Mesendoderm (in vitro differentiated cells): ENCODE data around the gene NODAL.

Experiments
- DNase-seq: peaks from one replicate; pipeline ENCODE4 v3.0.0; 2013
- H2AK5ac ChIP-seq: 2 replicates; pipeline ENCODE4 v1.6.1; 2013; ENCODE audit warnings: low read length, inconsistent platforms
- H2BK120ac ChIP-seq: 2 replicates; pipeline ENCODE4 v1.6.1; 2013; ENCODE audit warnings: low read depth, mild to moderate bottlenecking, low read length, moderate library complexity, mixed read lengths
- H2BK15ac ChIP-seq: replicated peaks from 2 replicates; pipeline ENCODE4 v1.6.1; 2013; ENCODE audit warnings: low read depth, mild to moderate bottlenecking, moderate library complexity
- H2BK5ac ChIP-seq: 2 replicates; pipeline ENCODE4 v1.6.1; 2013; ENCODE audit warnings: low read length, inconsistent platforms
- H3K18ac ChIP-seq: 2 replicates; pipeline ENCODE4 v1.6.1; 2013; ENCODE audit warnings: mild to moderate bottlenecking, low read length, mixed read lengths
- H3K23ac ChIP-seq: one replicate; pipeline ENCODE4 v1.6.1; 2013; ENCODE audit warnings: low read length
- H3K27ac ChIP-seq: 2 replicates; pipeline ENCODE4 v1.5.1; 2013; ENCODE audit warnings: low read depth, mild to moderate bottlenecking, inconsistent platforms, low read length, moderate library complexity
- H3K27me3 ChIP-seq: 2 replicates; pipeline ENCODE4 v1.6.1; 2013; ENCODE audit warnings: low read length, control low read depth, mild to moderate bottlenecking, inconsistent platforms; ENCODE audit not compliant: insufficient read depth, poor library complexity
- H3K36me3 ChIP-seq: 2 replicates; pipeline ENCODE4 v1.6.1; 2013; ENCODE audit warnings: low read length, inconsistent platforms; ENCODE audit not compliant: control insufficient read depth, insufficient read depth
- H3K4ac ChIP-seq: one replicate; pipeline ENCODE4 v1.6.1; 2013; ENCODE audit warnings: low read depth, mild to moderate bottlenecking, low read length, moderate library complexity
- H3K4me1 ChIP-seq: 2 replicates; pipeline ENCODE4 v1.6.1; 2013; ENCODE audit warnings: low read depth, low read length, inconsistent platforms; ENCODE audit not compliant: control insufficient read depth
- H3K4me2 ChIP-seq: 2 replicates; pipeline ENCODE4 v1.6.1; 2013; ENCODE audit warnings: low read length
- H3K4me3 ChIP-seq: 2 replicates; pipeline ENCODE4 v1.5.1; 2013; ENCODE audit warnings: mild to moderate bottlenecking, low read length
- H3K56ac ChIP-seq: one replicate; pipeline ENCODE4 v1.6.1; 2013; ENCODE audit warnings: low read length
- H3K79me1 ChIP-seq: 2 replicates; pipeline ENCODE4 v1.6.1; 2013; ENCODE audit warnings: low read length, inconsistent platforms
- H3K79me2 ChIP-seq: 2 replicates; pipeline ENCODE4 v1.6.1; 2013; ENCODE audit warnings: mild to moderate bottlenecking, low read length; ENCODE audit not compliant: control insufficient read depth, insufficient read depth
- H3K9ac ChIP-seq: 2 replicates; pipeline ENCODE4 v1.6.1; 2013; ENCODE audit warnings: low read length, inconsistent platforms
- H4K5ac ChIP-seq: one replicate; pipeline ENCODE4 v1.6.1; 2013; ENCODE audit warnings: low read length
- H4K8ac ChIP-seq: one replicate; pipeline ENCODE4 v1.6.1; 2013; ENCODE audit warnings: low read depth, mild to moderate bottlenecking, control low read depth, low read length, moderate library complexity
- WGBS: extraction: QIAGEN DNeasy Blood & Tissue Kit; methylation state at CpG from one replicate; pipeline ENCODE4 v1.1.7; 2013; ENCODE audit warnings: low lambda C conversion rate, missing lambda C conversion rate; ENCODE audit not compliant: insufficient coverage; ENCODE audit errors: extremely low coverage; 5-methylcytosine and 5-hydroxymethylcytosine counted together

Gene NODAL

DNA sequence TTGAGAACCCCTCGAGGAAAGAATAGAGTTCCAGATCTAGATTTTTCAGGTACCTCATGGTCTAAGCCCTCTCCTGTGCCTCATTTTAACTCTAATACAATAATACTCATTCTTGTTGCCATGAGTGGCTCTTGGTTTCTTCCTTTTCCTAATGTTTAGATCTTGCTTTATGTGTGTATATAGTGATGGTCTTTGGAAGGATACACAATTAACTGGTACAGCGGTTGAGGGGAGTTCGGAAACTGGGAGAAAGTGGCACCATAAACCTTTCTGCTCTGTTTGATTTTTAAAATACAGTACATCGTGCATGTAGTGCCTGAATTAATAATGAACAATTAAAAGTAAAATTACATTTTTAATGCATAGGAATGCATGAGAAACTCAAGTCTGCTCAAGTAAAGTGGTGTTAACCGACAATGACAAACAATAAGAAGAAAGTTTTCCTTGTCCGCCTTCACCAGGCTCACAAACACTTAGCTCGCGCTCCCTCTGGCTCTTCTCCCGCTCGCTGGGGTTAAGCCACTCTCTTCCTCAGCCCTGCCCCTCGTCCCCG is 37.9 kb downstream of the NODAL start:
- no peak for DNase-seq
- Histone ChIP-seq H3K18ac (no peak overlapping the region), H3K4me2 (no peak overlapping the region), H3K79me1 (peaks cover 9% of the 10 kb centered on the region), H3K56ac (peak overlapping the region; percentile 45), H3K9ac (peak overlapping the region; percentile 31), H3K4me1 (peaks cover 4% of the 10 kb centered on the region), H2BK5ac (no peak overlapping the region), H3K23ac (no peak overlapping the region), H3K27ac (no peak overlapping the region), H3K79me2 (peaks cover 27% of the 10 kb centered on the region), H2BK15ac (no peak overlapping the region), H4K5ac (no peak overlapping the region), H2AK5ac (no peak overlapping the region), H4K8ac (no peak overlapping the region), H3K4me3 (no peak overlapping the region), H2BK120ac (no peak overlapping the region), H3K36me3 (no peaks in the 10 kb centered on the region), H3K4ac (no peak overlapping the region), H3K27me3 (no peaks in the 10 kb centered on the region)
- WGBS = no CpG with 5 or more reads among the region's 12 CpGs

DNA sequence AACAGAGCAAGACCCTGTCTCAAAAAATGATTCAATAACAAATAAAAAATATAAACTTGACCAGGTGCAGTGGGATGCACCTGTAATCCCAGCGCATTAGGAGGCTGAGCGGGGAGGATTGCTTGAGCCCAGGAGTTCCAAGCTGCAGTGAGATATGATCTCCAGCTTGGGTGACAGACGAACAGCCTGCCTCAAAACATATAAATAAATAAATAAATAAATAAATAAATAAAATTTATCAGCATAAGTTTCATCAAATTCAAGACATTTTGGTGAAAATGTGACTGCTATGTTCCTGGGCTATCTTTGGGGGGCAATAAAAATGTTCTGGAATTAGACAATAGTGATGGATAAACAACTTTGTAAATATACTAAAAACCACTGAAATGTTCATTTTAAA is 42.3 kb downstream of the NODAL start:
- no peak overlapping the region for H3K4me2 ChIP-seq
- H3K56ac ChIP-seq = no peak overlapping the region
- H2AK5ac ChIP-seq = no peak overlapping the region
- no peak overlapping the region for H3K4ac ChIP-seq
- no peaks in the 10 kb centered on the region for H3K79me1 ChIP-seq
- no peak overlapping the region for H3K18ac ChIP-seq
- no peaks in the 10 kb centered on the region for H3K27me3 ChIP-seq
- no peak for DNase-seq
- no peak overlapping the region for H3K9ac ChIP-seq
- no CpG with 5 or more reads among the region's 3 CpGs for WGBS
- no peak overlapping the region for H4K5ac ChIP-seq
- no peak overlapping the region for H3K23ac ChIP-seq
- no peaks in the 10 kb centered on the region for H3K79me2 ChIP-seq
- no peak overlapping the region for H3K27ac ChIP-seq
- H2BK120ac ChIP-seq = no peak overlapping the region
- H3K4me3 ChIP-seq = no peak overlapping the region
- no peaks in the 10 kb centered on the region for H3K4me1 ChIP-seq
- no peak overlapping the region for H2BK15ac ChIP-seq
- H4K8ac ChIP-seq = no peak overlapping the region
- no peak overlapping the region for H2BK5ac ChIP-seq
- H3K36me3 ChIP-seq = no peaks in the 10 kb centered on the region

DNA sequence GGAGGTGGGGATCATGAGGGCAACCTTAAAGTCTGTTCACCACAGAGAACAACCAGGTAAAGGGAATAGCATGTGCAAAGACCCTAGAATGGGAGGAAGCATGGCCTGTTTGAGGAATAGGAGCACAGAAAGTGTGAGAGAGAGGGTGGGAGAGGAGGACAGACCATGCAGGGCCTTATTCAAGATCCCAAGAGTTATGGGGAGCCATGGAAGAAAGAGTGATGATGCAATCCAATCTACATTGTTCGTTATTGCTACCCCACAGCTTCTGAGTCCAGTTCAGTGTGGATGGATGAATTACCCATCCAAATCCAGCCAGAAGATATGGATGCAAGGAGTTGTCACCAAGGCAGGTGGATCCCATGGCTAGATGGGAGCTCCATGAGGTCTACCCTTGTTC is 45.3 kb downstream of the NODAL start:
- Histone ChIP-seq H3K79me2 (no peaks in the 10 kb centered on the region), H3K4ac (no peak overlapping the region), H4K8ac (no peak overlapping the region), H3K4me2 (no peak overlapping the region), H3K4me3 (no peak overlapping the region), H2BK5ac (no peak overlapping the region), H3K27ac (no peak overlapping the region), H3K27me3 (no peaks in the 10 kb centered on the region), H4K5ac (no peak overlapping the region), H3K23ac (no peak overlapping the region), H3K36me3 (no peaks in the 10 kb centered on the region), H3K4me1 (no peaks in the 10 kb centered on the region), H3K56ac (no peak overlapping the region), H3K79me1 (no peaks in the 10 kb centered on the region), H2BK15ac (no peak overlapping the region), H2AK5ac (no peak overlapping the region), H3K9ac (no peak overlapping the region), H3K18ac (no peak overlapping the region), H2BK120ac (no peak overlapping the region)
- WGBS = no CpG with 5 or more reads among the region's 1 CpG
- DNase-seq = no peak

DNA sequence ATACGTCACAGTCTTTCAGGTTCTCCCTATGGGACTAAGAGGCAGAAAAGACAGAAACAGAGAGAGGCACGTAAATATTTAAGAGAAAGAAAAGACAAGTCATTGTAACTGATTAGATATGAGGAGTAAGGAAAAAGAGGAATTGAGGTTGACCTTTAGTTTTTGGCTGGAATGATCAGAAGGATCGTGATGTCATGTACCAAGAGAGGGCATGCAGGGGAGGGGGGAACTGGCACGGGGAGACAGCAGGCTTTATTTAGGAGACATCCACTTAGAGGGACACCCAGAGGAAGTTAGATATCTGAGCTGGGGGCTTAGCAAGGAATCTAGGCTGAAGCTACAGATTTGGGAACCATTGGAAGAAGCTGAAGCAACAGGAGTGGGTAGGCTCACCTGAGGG is 49.8 kb downstream of the NODAL start:
- Histone ChIP-seq H3K27ac (no peak overlapping the region), H4K8ac (no peak overlapping the region), H4K5ac (no peak overlapping the region), H2AK5ac (no peak overlapping the region), H2BK15ac (no peak overlapping the region), H2BK120ac (no peak overlapping the region), H3K4me3 (no peak overlapping the region), H3K56ac (no peak overlapping the region), H3K4me1 (no peaks in the 10 kb centered on the region), H2BK5ac (no peak overlapping the region), H3K9ac (no peak overlapping the region), H3K23ac (no peak overlapping the region), H3K27me3 (no peaks in the 10 kb centered on the region), H3K36me3 (no peaks in the 10 kb centered on the region), H3K18ac (no peak overlapping the region), H3K4ac (no peak overlapping the region), H3K79me1 (no peaks in the 10 kb centered on the region), H3K79me2 (no peaks in the 10 kb centered on the region), H3K4me2 (no peak overlapping the region)
- DNase-seq = no peak
- no CpG with 5 or more reads among the region's 4 CpGs for WGBS
